ENCODE results near the gene SPHK2. TPM values are rescaled to one million over a fixed set of nuclear protein-coding genes. Genes with fewer than 3 reads are reported as not detected.

SPHK2 gene
- total RNA-seq, 4 donors from 2014 or later = 7.0 to 10.9 (median 9.7) TPM

GRCh38 chr19:48627865-48628314 is 8.6 kb downstream of the SPHK2 start:
- H3K36me3 ChIP-seq = peaks cover 0 to 54% (median 0%) of the 10 kb centered on the region in 3 donors
- TF ChIP-seq CTCF (IDR thresholded peaks at IDR 0.05) = no peak
- TF ChIP-seq POLR2A (IDR thresholded peaks at IDR 0.05) = no peak
- no peak for DNase-seq
- H3K9me3 ChIP-seq = no peaks in the 10 kb centered on the region
- H3K4me3 ChIP-seq = no peak overlapping the region
- no peaks in the 10 kb centered on the region for H3K27me3 ChIP-seq
- intact Hi-C loops (cut with DNase I) = no loop called here
- WGBS, 2 donors = 80 to 91% methylated on average over 1 to 7 of the region's 17 CpGs
- H3K4me1 ChIP-seq = peaks cover 36 to 90% (median 47%) of the 10 kb centered on the region in 3 donors
- H3K27ac ChIP-seq = peak overlapping the region; percentile 4 to 84 (median 52)

- no peak for DNase-seq
- intact Hi-C loops (cut with DNase I) = no loop called here
- H3K9me3 ChIP-seq = no peaks in the 10 kb centered on the region
- no peak overlapping the region for H3K4me3 ChIP-seq
- H3K4me1 ChIP-seq = peaks cover 36 to 90% (median 48%) of the 10 kb centered on the region in 3 donors
- 77 to 79% methylated on average over 10 to 30 of the region's 34 CpGs for WGBS, 2 donors
- H3K27ac ChIP-seq = peak overlapping the region in 3 of 4 donors; percentile 83 to 98 (median 84)
- TF ChIP-seq CTCF (IDR thresholded peaks at IDR 0.05) = no peak
- no peak for TF ChIP-seq POLR2A (IDR thresholded peaks at IDR 0.05)
- H3K36me3 ChIP-seq = peaks cover 0 to 57% (median 0%) of the 10 kb centered on the region in 3 donors
- no peaks in the 10 kb centered on the region for H3K27me3 ChIP-seq
Observed at GRCh38 chr19:48628486-48629296, 9.4 kb downstream of the SPHK2 start.

- TF ChIP-seq POLR2A (IDR thresholded peaks at IDR 0.05) = no peak
- no peak for TF ChIP-seq CTCF (IDR thresholded peaks at IDR 0.05)
- Histone ChIP-seq H3K27ac (peak overlapping the region; percentile 52 to 98 (median 84)), H3K9me3 (no peaks in the 10 kb centered on the region), H3K4me1 (peaks cover 42 to 91% (median 50%) of the 10 kb centered on the region in 3 donors), H3K4me3 (no peak overlapping the region), H3K27me3 (no peaks in the 10 kb centered on the region), H3K36me3 (peaks cover 0 to 57% (median 0%) of the 10 kb centered on the region in 3 donors)
- 87 to 100% methylated on average over 1 to 14 of the region's 22 CpGs for WGBS, 2 donors
- intact Hi-C loops (cut with DNase I) = no loop called here
- DNase-seq = no peak
Observed at GRCh38 chr19:48629297-48629598, 9.9 kb downstream of the SPHK2 start.

GRCh38 chr19:48629599-48630295 is 10.4 kb downstream of the SPHK2 start:
- Histone ChIP-seq H3K36me3 (peaks cover 0 to 57% (median 0%) of the 10 kb centered on the region in 3 donors), H3K27ac (peak overlapping the region; percentile 52 to 98 (median 84)), H3K9me3 (no peaks in the 10 kb centered on the region), H3K4me3 (no peak overlapping the region), H3K4me1 (peaks cover 40 to 91% (median 47%) of the 10 kb centered on the region in 3 donors), H3K27me3 (no peaks in the 10 kb centered on the region)
- TF ChIP-seq POLR2A (IDR thresholded peaks at IDR 0.05) (no peak), CTCF (IDR thresholded peaks at IDR 0.05) (no peak)
- WGBS, 2 donors = 31 to 48% methylated on average over 9 to 10 of the region's 48 CpGs
- intact Hi-C loops (cut with DNase I) = no loop called here
- DNase-seq = no peak
